GM18873 (cell line): Measurements from ENCODE around the gene NEURL1B.
"Not testable (repeated sequence)": the region's sequence is repeated elsewhere in the genome, so short reads cannot be mapped to it uniquely, and the experiment has no call there.

Experiments used
- ATAC-seq: cut with Tn5 transposase; IDR thresholded peaks from one replicate; pipeline ENCODE4 v1.9.1; 2021; ENCODE audit warnings: mild to moderate bottlenecking, moderate library complexity, moderate number of reproducible peaks; ENCODE audit not compliant: unreplicated experiment, low FRiP score

The NEURL1B gene

DNA sequence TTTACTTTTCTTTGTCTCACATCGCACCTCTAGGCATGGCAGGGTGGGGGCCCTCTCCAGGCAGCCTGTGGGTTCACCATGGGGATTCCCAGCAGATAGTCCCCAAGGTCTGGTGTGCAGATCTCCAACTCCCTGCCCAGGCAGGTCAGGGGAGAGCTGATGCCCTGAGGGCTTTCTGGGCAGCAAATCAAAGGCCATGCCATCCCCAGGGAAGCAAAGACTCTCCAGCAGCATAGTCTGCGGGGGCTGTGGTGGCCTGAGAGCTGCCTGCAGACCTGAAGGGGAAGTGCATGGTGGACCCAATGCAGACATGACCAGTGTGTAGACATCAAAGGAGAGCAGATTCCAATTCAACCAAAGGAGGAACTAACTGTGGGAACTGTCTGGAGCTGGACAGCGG is 7.7 kb downstream of the NEURL1B start:
- ATAC-seq: no peak

DNA sequence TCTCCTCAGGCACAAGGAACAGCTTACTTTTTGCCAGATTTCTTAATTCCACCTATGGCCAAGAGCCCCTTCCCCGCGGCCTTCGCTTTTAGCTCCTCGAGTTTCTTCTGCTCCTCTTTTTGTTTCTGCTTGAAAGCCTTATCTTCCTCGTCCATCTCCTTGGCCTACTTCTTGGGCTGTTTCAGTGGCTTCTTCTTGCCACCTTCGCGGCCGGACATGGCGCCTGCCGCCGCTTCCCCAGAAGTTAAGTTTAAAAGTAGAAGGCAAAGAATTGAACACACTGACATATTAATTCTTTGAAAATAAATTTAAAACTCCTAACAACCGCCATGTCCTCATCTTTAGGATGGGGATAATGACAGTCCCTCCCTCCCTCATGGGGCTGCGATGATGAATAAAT is 15.4 kb downstream of the NEURL1B start:
- ATAC-seq: not testable (repeated sequence)

DNA sequence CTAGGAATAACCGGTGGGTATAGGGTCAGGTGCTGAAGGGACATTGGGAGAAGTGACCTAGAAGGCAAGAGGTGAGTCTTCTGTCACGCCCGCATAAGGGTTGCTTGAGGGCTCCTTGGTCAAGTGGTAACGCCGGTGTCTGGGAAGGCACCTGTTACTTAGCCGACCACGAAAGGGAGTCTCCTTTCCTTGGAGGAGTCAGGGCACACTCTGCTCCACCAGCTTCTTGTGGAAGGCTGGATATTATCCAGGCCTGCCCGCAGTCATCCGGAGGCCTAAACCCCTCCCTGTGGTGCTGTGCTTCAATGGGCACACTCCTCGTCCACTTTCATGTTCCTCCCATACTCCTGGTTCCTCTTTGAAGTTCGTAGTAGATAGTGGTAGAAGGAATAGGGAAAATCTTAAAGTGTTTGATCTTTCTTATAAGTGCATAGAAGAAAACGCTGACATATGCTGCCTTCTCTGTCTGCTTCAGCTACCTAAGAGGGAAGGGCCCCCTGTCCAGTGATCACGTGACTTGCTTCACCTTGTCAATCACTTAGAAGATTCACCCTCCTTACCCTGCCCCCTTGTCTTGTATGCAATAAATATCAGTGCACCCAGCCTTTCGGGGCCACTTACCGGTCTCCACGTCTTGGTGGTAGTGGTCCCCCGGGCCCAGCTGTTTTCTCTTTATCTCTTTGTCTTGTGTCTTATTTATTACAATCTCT is 16.6 kb downstream of the NEURL1B start:
- ATAC-seq: not testable (repeated sequence)

DNA sequence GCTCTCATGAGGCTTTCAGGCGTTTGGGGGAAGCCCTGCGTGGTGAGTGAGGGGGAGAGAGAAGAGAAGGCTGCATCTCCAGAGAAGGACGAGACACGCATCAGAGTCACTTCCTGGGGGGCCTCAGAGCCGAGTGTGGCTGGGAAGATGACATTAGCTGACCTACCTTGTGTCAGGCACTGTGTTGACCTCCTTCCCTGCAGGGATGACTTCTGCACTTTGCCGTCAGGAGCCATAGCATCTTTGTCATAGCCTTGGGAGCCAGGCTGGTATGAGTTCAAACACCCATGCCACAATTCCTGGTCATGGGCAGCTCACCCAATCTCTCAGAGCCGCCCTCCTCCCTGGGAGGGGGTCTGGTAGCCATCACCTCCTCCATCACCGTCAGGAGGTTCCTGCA is 17.3 kb downstream of the NEURL1B start:
- ATAC-seq: no peak

DNA sequence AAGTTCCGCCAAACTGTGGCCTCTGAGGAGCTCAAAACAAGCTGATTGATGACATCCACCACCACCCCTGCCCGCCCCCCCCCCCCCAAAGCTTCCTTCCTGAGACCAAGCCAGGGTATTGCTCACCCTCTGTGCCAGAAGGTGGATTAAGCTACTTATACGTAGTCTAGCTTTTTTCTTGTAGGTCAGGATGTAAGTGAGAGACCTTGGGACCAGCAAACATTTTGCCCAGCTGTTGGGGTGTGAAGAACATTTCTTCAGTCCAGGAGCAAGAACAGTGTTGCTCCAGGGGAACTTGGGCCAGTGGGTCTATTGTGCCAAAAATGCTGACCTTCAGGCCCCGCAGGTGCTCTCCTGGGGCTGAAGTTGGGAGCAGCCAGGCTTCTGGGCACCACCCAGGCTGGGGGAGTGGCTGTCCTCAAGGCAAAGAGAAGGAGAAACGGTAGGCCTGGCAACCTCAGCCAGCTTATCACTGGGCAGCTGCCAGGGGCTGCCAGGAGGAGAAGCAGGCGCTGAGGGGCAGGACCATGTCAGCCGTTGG is 18.0 kb downstream of the NEURL1B start:
- ATAC-seq: no peak

DNA sequence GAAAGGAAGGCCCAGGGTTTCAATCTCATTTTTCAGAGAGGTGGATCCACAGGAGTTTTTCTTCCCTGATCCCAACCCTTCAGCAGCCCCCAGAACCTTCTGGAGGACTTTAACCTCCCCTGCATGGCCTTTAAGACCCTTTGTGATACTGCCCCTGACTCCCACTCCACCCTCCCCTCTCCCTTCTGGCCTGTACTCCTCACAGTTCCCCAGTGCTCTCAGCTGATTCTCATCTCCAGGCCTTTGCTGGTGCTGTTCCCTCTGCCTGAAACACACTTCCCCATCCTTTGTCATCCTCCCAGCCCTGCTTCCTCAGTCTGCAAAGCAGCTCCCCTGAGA is 18.5 kb downstream of the NEURL1B start:
- no peak for ATAC-seq

DNA sequence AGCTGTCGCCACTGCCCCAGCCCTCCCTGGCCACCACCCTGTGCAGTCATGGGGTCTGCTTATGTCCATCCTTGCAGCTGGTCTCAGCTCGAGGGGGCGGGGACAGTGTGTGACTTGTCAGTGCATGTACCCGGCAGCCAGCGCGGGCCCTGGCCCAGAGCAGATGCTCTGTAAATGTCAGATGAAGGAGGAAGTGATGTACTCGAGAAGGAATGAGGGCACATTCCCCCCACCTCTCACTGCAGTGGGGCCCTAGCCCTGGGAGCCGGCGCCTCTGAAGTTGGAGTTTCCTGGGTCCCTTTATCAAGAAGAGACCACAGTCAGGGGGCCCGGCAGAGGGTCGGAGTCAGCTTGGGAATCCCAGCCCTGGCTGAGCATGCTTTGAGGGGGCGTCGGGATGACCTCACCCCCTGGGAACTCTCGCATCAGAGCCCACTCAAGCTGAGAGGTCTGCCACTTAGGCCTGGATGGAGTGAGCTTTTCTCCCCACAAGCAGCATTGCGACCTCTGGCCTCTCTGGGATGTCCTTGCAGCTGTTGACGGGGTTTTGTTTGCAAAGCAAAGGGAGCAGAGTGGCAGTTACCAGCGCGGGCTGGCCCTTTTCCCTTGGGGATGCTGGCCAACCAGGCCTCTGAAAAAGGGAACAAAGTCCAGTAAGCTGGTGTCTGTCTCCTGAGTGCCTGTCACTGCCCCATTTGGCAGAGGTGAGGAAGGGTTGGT is 19.0 kb downstream of the NEURL1B start:
- ATAC-seq: no peak

DNA sequence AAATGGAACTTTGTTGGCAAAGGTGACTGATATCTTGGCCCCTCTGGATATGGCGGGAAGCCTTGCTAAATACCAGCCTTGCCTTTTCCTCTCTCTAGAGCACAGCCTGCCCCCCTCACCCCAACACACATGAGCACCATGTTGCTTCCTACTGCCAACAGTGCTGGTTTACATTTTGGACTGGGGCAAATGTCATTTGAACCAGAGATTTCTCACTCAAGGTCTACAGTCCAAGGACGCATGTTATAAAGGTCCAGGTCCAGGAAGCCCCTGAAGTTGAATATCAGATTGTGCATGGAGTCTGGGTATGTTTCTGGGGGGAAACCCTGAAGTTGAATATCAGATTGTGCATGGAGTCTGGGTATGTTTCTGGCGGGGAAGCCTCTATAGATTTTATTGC is 19.9 kb downstream of the NEURL1B start:
- no peak for ATAC-seq

DNA sequence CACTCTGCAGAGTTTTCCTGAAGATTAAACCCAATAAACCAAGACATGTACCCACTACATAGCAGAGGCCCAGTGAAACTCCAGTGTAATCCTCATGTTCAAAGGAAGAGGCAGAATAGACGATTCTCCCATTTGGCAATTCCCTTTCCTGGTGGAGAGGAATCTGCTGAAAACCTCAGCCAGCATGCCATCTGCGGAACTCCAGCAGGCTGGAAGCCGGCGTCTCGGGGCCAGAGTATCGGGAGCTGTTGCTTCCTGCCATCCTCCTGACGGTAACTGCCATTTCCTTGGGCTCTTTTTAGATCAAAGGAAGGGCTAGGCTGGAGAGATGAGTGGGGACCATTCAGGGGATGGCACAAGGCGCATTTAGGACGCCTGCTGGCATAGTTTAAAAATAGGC is 20.5 kb downstream of the NEURL1B start:
- ATAC-seq: no peak

DNA sequence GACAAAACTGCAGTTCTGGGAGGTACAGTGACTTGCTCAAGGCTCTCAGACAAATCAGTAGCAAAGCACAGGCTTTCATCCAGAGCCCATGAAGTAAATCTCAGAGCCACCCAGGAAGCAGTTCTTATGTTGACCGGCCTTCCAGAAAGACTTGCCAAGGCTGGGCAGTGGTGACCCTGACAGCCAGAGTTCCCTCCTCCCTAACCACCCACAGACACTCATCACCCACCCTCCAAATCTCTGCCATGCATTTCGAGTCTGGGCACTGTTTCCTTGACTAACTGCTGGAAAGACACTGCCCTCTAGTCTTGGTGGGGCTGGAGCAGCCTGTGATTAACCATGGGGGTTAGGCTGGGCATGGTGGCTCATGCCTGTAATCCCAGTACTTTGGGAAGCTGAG is 21.5 kb downstream of the NEURL1B start:
- no peak for ATAC-seq

DNA sequence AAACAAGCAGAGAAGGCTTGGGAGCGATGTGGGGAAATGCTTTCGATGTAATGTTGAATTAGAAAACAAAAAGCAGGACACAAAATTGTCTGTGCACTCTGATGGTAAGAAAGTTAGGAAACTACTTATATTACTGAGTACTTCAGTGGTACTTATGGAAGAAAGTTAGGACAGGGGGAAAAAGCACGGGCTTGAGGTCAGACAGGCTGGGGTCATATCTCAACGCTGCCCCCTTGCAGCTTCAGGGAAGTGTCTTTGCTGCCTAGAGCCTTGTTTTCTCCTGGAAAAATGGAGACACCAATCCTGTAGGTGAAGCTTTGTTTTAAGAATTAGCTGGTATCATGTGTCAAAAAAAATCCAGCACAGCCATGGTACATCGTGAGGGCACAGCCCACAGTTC is 23.0 kb downstream of the NEURL1B start:
- ATAC-seq: no peak

DNA sequence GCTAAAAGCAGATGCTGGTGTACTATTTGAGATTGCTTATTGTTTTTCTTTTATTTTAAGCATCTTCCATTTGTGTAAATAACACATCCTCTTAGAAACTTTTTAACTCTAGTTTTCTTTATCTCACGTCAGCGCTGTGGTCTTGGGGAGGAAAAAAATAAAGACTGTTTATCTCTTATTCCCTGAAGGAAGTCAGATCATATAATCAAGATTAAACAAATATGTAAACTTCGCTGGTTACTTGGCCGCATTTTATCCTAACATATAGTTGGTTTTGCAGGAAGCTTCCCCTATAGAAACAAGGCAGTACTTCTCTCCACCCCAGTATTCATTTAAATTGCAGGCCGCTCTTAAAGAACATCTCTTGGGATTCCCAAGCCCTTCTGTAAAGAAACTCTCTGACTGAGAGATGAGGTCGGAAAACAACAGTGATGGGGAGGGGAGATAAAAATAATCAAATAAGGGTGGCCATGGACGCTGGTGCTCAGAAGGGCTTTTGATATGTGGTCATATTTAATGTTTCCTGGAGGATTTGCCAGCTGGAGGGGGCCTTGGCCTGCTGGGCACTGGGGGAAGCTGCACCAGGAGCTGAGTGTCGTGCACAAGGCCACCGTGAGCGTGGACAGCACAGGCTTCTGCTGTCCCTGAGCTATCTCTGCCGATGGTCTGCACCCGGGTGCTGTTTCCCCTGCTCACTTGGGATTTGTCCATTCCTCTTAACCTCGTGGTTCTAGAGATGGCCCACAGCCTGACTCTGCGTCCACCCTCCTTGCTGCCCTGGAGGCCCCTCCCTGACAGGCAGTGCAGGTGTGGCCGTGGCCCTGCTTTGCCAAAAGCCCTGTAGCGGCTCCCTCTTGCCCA is 23.8 kb downstream of the NEURL1B start:
- no peak for ATAC-seq

DNA sequence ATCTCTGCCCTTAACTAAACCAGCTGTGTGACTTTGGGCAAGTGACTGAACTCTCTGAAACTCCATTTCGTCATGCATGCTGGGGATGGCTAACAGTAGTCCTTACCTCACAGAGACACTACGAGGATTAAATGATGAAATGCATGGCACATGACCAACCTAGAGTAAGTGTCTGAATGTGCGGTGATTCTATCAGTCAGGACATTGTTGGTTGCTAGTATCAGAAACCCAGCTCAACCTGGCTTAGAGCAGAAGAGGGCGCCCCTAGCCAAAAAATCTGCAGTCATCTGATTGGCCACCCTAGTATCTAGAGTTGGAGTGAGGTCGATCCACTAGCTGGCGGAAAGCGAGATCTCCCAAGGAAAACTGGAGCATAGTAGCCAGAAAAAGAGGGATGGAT is 25.2 kb downstream of the NEURL1B start:
- ATAC-seq: no peak

DNA sequence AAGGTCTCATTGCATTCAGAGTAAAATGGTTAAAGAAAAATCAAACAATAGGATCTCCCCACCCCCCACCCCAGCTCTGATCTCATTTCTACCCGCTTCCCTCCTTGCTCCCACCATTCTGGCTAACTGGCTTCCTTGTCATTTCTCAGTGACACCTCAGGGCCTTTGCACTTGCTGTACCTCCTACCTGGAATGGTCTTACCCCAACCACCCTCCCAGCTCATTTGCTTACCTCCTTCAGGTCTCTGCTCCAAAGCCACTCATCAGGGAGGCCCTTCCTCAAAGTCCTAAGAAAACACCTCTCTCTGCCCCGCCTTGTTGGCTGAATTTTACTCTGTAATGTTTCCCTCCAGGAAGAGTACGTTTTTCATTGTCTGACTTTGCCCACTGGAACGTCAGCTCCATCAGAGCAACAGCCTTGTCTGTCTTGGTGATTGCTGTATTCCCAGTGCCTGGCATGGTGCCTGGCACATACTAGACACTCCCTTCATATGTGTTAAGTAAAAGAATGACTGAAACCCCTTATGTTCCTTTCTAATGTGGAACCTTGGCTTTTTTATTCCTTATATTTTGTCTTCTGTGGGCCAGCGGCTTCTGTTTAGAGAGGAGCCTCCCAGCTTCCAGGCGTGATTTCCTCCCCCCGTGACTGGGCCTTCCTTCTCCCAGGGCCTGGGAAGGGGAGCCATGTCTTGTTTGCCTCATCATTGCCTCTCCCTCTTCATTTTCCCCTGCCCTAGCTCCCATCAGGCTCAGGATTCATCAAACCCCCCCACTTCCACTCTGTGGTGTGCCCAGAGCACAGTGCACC is 26.9 kb downstream of the NEURL1B start:
- ATAC-seq: no peak

DNA sequence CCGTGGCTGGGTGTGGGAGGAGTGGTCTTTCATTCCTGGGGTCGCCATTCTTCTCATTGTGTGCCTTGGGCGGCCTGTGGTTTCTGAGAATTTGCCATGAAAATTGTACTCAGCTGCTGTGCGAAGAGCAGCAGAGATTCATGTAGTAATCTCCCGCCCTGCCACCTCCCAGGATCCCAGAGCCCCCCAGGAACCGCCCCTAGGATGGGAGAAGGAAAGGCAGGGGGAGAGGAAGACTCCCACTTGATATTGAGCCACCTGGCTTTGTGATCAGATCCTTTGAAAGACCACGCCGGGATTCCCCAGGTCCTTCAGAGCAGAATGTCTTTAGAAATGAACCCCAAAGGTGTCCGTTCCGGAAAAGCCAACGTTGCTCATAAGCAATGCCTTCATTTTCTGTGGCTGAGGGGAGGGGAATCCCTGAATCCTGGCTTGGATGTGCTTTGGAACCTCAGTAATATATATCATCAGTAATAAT is 27.6 kb downstream of the NEURL1B start:
- ATAC-seq: no peak

DNA sequence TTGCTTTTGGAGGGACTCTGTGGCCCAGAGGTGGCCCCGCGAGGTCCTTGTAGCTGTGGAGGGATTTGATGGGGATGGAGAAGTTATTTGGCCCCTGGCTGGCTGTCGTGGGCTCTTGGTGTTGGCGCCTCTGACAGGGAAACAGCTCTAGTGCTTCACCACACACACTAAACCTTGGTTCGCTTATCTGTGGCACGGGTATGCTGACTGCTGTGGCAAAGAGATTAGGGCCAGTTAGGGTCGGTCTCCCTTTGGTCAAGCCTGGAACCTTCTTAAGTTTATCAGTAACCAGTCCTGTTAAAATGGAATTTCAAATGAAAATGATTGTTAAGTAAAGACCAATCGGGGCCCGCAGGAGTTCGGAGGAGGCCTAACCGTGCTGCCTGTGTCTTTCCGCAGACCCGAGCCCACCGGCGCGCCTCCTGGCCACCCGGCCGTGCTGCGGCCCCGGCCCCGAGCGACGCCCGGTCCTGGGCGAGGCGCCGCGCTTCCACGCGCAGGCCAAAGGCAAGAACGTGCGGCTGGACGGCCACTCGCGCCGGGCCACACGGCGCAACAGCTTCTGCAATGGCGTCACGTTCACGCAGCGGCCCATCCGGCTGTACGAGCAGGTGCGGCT is 28.4 kb downstream of the NEURL1B start:
- ATAC-seq: no peak

DNA sequence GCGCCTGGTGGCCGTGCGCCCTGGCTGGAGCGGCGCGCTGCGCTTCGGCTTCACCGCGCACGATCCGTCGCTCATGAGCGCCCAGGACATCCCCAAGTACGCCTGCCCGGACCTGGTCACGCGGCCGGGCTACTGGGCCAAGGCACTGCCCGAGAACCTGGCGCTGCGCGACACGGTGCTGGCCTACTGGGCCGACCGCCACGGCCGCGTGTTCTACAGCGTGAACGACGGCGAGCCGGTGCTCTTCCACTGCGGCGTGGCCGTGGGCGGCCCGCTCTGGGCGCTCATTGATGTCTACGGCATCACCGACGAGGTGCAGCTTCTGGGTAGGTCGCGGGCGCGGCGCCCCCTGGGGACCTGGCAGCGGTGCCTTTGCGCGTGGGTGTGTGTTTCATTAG is 28.9 kb downstream of the NEURL1B start:
- ATAC-seq: no peak

DNA sequence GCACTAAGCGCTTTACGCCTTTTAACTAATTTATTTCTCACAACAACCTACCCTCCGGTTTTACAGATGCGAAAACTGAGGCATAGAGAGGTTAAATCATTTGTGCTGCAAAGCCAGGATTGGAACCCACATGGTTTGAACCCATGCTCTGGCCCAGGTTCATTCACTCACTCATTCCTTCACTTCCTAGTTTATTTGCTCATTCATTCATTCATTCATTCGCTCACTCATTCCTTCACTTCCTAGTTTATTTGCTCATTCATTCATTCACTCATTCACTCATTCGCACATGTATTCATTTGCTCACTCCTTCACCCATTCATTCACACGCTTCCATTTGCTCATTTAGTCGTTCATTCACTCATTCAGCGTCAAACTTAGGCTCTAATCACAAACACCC is 29.4 kb downstream of the NEURL1B start:
- no peak for ATAC-seq

DNA sequence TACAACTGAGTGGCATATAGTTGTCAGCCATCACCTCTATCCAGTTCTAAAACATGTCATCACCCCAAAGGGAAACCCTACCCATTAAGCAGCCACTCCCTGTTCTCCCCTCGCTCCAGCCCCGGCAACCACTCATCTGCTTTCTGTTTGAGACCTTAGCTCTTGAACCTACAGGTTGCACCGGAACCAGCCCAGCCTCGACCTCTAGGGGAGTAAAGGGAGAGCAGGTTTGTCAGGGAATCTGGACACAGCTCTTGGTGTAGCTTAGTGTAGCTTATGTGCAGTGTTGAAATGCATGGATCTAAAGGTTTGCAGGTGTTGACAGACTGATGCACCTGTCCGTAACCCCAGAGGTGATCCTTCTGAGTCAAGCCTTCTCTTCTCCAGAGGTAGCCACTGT is 30.0 kb downstream of the NEURL1B start:
- ATAC-seq: no peak

DNA sequence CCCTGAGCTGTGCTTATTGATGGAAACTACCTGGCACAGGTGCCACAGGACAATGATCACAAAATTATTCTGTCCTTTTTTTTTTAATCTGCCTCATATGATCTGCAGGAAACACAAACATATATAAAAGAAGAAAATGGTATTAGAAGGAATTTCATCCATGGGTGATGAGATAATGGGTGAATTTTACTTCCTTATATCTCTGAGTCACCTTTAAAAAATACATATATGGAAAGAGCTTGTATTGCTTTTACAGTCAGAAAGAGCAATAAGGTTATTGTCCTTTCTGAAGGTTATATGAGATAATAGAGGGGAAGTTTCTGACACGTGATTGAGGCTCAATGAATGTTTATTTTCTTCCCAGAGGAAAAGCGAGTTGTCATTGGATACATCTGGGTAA is 31.6 kb downstream of the NEURL1B start:
- ATAC-seq: no peak
